GM10248 (cell line): Measurements from ENCODE around the gene TMEM238L.

ENCODE experiments used
- CTCF ChIA-PET: fragments of 300-600 bp; sonication (Branson Sonifier 250); formaldehyde crosslinking; extraction: SDS; loops from one replicate; lab custom pipeline; 2021; ENCODE audit warnings: antibody characterized with exemption; lab: Yijun Ruan, JAX
- POLR2A ChIA-PET: fragments of 350-650 bp; sonication (Branson Sonifier 250); formaldehyde crosslinking; extraction: SDS; loops from one replicate; lab custom pipeline; 2020; ENCODE audit warnings: antibody characterized with exemption; lab: Yijun Ruan, JAX
- DNase-seq: peaks from one replicate; pipeline ENCODE4 v3.0.0; 2012; ENCODE audit errors: extremely low spot score
- CTCF ChIP-seq: IDR thresholded peaks from 2 replicates; pipeline ENCODE4 v1.5.1; 2012; ENCODE audit warnings: mild to moderate bottlenecking, low read depth; ENCODE audit errors: extremely low read depth, missing control alignments, control extremely low read depth

Gene TMEM238L

GRCh38 chr17:10802496-10803284 lies 1.2 kb downstream of the TMEM238L start:
- POLR2A ChIA-PET: no interaction called here
- no peak for DNase-seq
- CTCF ChIA-PET: no interaction called here
- no peak for TF ChIP-seq CTCF

GRCh38 chr17:10799407-10799806 lies 4.5 kb downstream of the TMEM238L start:
- ChIA-PET POLR2A (no interaction called here), CTCF (interaction anchor here (1.0 kb wide), 1 partner anchor 13 kb away, joined by 3 read pairs; no protein-coding TSS in a partner anchor)
- DNase-seq: no peak
- no peak for TF ChIP-seq CTCF

DNA sequence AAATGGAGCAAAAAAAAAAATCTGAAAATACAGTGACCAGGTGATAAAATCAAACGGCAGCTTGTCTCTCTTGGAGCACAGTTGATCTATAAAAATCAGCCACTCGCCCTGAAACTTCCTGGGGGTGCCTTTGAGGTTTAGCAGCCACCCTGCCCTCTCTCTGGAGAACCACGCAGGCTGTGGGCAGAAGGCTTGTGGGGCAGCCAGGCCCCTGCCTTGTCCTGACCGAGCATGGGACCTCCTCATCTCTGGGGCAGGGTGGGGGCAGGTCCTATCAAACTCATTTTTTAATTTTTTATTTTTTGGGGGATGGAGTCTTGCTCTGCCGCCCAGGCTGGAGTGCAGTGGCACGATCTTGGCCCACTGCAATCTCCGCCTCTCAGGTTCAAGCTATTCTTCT lies 5.0 kb downstream of the TMEM238L start:
- no peak for TF ChIP-seq CTCF
- no peak for DNase-seq
- ChIA-PET CTCF (interaction anchor here (1.0 kb wide), 1 partner anchor 14 kb away, joined by 3 read pairs; no protein-coding TSS in a partner anchor), POLR2A (no interaction called here)

GRCh38 chr17:10798332-10798749 lies 5.6 kb downstream of the TMEM238L start:
- ChIA-PET CTCF (no interaction called here), POLR2A (no interaction called here)

DNA sequence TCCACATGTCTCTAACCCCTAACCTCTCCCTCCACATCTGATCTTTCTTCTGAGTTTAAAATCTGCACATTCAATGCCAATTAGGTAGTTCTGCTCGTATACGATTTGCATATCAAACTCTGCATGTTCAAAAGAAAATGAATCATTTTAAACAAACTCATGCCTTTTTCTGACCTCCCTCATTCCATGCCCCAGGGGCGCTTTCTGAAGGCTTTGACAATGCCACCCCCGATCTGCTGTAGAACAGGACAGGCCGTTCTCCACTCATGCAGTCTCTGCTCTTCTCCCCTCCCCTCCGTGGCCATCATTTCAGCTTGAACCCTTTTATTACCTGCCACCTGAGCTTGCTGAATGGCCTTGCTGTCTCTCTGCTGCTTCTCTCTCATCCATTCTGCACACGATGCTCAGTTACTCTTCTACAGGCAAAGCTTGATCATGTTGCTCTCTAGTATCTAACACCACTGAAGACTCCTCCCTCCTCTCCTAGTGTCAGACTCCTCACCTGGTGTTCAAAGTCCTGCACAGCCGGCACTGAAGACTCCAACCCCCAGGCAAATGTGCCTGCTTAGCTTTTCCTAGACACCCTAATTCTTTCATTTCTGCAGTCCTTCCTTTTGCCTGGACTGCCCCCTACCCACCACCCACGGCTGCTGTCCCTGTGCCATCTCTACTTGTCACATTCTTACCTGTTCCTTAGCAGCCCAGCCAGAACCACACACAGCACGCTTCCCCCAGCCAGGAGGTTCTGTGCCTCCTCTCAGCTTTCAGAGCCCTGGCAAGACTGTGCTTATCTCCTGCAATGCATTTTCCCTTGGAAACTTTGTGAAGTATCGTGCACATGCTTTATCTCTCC lies 6.2 kb downstream of the TMEM238L start:
- TF ChIP-seq CTCF: no peak
- ChIA-PET POLR2A (no interaction called here), CTCF (no interaction called here)
- no peak for DNase-seq

More at GRCh38 chr17:10798332-10798749, 5.6 kb downstream of the TMEM238L start:
- DNase-seq: no peak
- TF ChIP-seq CTCF: no peak

- DNase-seq: no peak
- CTCF ChIA-PET: no interaction called here
- TF ChIP-seq CTCF: no peak
- POLR2A ChIA-PET: no interaction called here
Measured at GRCh38 chr17:10793816-10794215, 10.1 kb downstream of the TMEM238L start.
